K562 (cell line): Measurements from ENCODE around the gene PLEKHA8. TPM values are rescaled to one million over a fixed set of nuclear protein-coding genes. Genes with fewer than 3 reads are reported as not detected.

ENCODE experiments used
- BHLHE40 ChIP-seq: IDR thresholded peaks from 2 replicates; pipeline ENCODE4 v1.6.1; 2011; ENCODE audit warnings: low read length, improper control_type of control experiment
- BRD9 ChIP-seq: fragments of 450-650 bp; IDR thresholded peaks from 2 replicates; pipeline ENCODE4 v1.6.1; 2018; ENCODE audit warnings: low read depth; ENCODE audit not compliant: partially characterized antibody
- C11orf30 ChIP-seq: fragments of 450-650 bp; IDR thresholded peaks from 2 replicates; pipeline ENCODE4 v1.6.1; 2016; ENCODE audit warnings: low read depth, mild to moderate bottlenecking
- HDAC2 ChIP-seq: fragments of 450-650 bp; IDR thresholded peaks from 2 replicates; pipeline ENCODE4 v1.6.1; 2016; ENCODE audit warnings: mild to moderate bottlenecking
- HDAC8 ChIP-seq: fragments of 450-650 bp; IDR thresholded peaks from 2 replicates; pipeline ENCODE4 v1.6.1; 2016; ENCODE audit warnings: mild to moderate bottlenecking, missing genetic modification characterization, moderate library complexity, missing compliant biosample characterization
- RBBP5 ChIP-seq: fragments of 200-600 bp; sonication (generic); IDR thresholded peaks from 2 replicates; pipeline ENCODE4 v1.6.1; 2012; ENCODE audit warnings: borderline replicate concordance, mild to moderate bottlenecking, low read length, control low read depth, inconsistent platforms; ENCODE audit not compliant: insufficient read depth, poor library complexity, severe bottlenecking
- RCOR1 ChIP-seq, 2 experiments: IDR thresholded peaks; 2 replicates each; pipeline ENCODE4 v1.6.1; 2012; ENCODE audit warnings: low read depth in 2 of 2, low read length in 2 of 2, borderline replicate concordance in 1 of 2, improper control_type of control experiment in 1 of 2
- REST ChIP-seq, 2 experiments: fragments of 450-650 bp; formaldehyde crosslinking in 1 of 2; IDR thresholded peaks; 2 replicates each; pipeline versions ENCODE4 v1.4.0 to v1.6.1; 2014 to 2020; ENCODE audit warnings: mild to moderate bottlenecking in 2 of 2, borderline replicate concordance in 1 of 2, low read depth in 1 of 2
- STAG1 ChIP-seq: sonication (generic); formaldehyde crosslinking; IDR thresholded peaks from 2 replicates; pipeline ENCODE4 v1.5.0; 2020; ENCODE audit warnings: missing genetic modification reagents, borderline replicate concordance
- TAL1 ChIP-seq: fragments of 450-650 bp; IDR thresholded peaks from 2 replicates; pipeline ENCODE4 v1.6.1; 2016; ENCODE audit warnings: mild to moderate bottlenecking
- TGIF2 ChIP-seq: sonication (generic); formaldehyde crosslinking; IDR thresholded peaks from 2 replicates; pipeline ENCODE4 v1.8.1; 2022; ENCODE audit warnings: mild to moderate bottlenecking, missing genetic modification reagents, moderate library complexity
- UBTF ChIP-seq, 2 experiments: IDR thresholded peaks; 2 replicates each; pipeline ENCODE4 v1.6.1; 2012; ENCODE audit warnings: improper control_type of control experiment in 2 of 2, low read depth in 2 of 2, low read length in 2 of 2, borderline replicate concordance in 1 of 2
- ZFP91 ChIP-seq: sonication (generic); formaldehyde crosslinking; IDR thresholded peaks from 2 replicates; pipeline ENCODE4 v1.8.0; 2022; ENCODE audit warnings: mild to moderate bottlenecking, missing genetic modification reagents
- ZNF143 ChIP-seq: sonication (generic); formaldehyde crosslinking; IDR thresholded peaks from 2 replicates; pipeline ENCODE4 v1.9.0; 2022; ENCODE audit warnings: mild to moderate bottlenecking, missing genetic modification reagents
- ZNF354B ChIP-seq: fragments of 250-450 bp; sonication (Bioruptor Pico); IDR thresholded peaks from 2 replicates; pipeline ENCODE4 v1.4.0; 2020
- ZNF384 ChIP-seq: IDR thresholded peaks from 2 replicates; pipeline ENCODE4 v1.6.1; 2012; ENCODE audit warnings: low read depth, low read length, improper control_type of control experiment
- ZNF431 ChIP-seq: sonication (generic); formaldehyde crosslinking; IDR thresholded peaks from 2 replicates; pipeline ENCODE4 v1.8.0; 2022; ENCODE audit warnings: mild to moderate bottlenecking, missing genetic modification reagents
- ZNF778 ChIP-seq: fragments of 450-650 bp; formaldehyde crosslinking; IDR thresholded peaks from 2 replicates; pipeline ENCODE4 v1.4.0; 2020; ENCODE audit warnings: mild to moderate bottlenecking, moderate library complexity
- polyA plus RNA-seq, 8 experiments: library from polyadenylated mRNA; depleted of rRNA in 4 of 8; stranded (reverse) in 5 of 8; unstranded in 3 of 8; fragments of >200 nt; fragmentation: Nextera tagmentation in 2 of 8; fragmentation: Illumina TruSeq in 1 of 8; extraction: Ambion mirVana in 2 of 8; extraction: Trizol in 1 of 8; gene quantifications; 2 replicates each; pipeline versions ENCODE4 v1.2.1 to v1.2.3, GENCODE V29; 2011 to 2014; ENCODE audit warnings: inconsistent platforms in 1 of 8, missing spikeins in 1 of 8
- total RNA-seq, 7 experiments: library from RNA; depleted of rRNA in 6 of 7; stranded (reverse); fragments of >200 nt in 6 of 7; fragmentation: Illumina TruSeq in 2 of 7; extraction: Trizol in 2 of 7; gene quantifications; 2 replicates each; pipeline versions ENCODE4 v1.2.1 to v1.2.3, GENCODE V29; 2011 to 2021; ENCODE audit warnings: low replicate concordance in 1 of 7

Gene PLEKHA8
- total and polyA plus RNA-seq, 9 of the 15 experiments (the other 6 are each of a cell fraction or from before 2014, with no cell fraction given) = 3.2 to 16.3 (median 11.8) TPM

GRCh38 chr7:30010021-30010420, 18.2 kb upstream of the PLEKHA8 start (continued):
- no peak for TF ChIP-seq UBTF (IDR thresholded peaks at IDR 0.05; ENCODE audit: borderline replicate concordance in 1 of 2, low read depth in 2 of 2, low read length in 2 of 2)
- TF ChIP-seq STAG1 (CRISPR knock-in tag) = no peak
- no peak for TF ChIP-seq ZNF143
- no peak for TF ChIP-seq TGIF2 (CRISPR knock-in tag)
- TF ChIP-seq REST (IDR thresholded peaks at IDR 0.05; ENCODE audit: borderline replicate concordance) = no peak
- TF ChIP-seq REST (CRISPR knock-in tag; IDR thresholded peaks at IDR 0.05; ENCODE audit: low read depth) = no peak
- TF ChIP-seq RBBP5 = no peak
- TF ChIP-seq HDAC8 = no peak
- no peak for TF ChIP-seq ZNF354B (CRISPR knock-in tag)
- TF ChIP-seq ZNF778 (CRISPR knock-in tag) = no peak
- TF ChIP-seq C11orf30 = no peak
- TF ChIP-seq RCOR1 (IDR thresholded peaks at IDR 0.05; ENCODE audit: borderline replicate concordance in 1 of 2, low read depth in 2 of 2, low read length in 2 of 2) = peak; percentile 56 to 89; a peak in 3 of 4 replicates
- no peak for TF ChIP-seq BHLHE40
- TF ChIP-seq TAL1 = 0 out of 2 replicates have a peak, but pooled peaks have one; percentile 9
- TF ChIP-seq ZFP91 (CRISPR knock-in tag) = no peak
- peak; percentile 49 for TF ChIP-seq HDAC2
- no peak for TF ChIP-seq ZNF384
- no peak for TF ChIP-seq ZNF431 (CRISPR knock-in tag)
- TF ChIP-seq BRD9 = no peak
